DMS 273 (cell line): ENCODE data around the gene SLC2A4.
A peak's percentile ranks its signal among the peaks of the same experiment; 100 is the strongest.

Source experiments
- DNase-seq: peaks from one replicate; lab custom pipeline; 2025; ENCODE audit not compliant: unreplicated experiment; lab: John Stamatoyannopoulos, UW

SLC2A4 gene

DNA sequence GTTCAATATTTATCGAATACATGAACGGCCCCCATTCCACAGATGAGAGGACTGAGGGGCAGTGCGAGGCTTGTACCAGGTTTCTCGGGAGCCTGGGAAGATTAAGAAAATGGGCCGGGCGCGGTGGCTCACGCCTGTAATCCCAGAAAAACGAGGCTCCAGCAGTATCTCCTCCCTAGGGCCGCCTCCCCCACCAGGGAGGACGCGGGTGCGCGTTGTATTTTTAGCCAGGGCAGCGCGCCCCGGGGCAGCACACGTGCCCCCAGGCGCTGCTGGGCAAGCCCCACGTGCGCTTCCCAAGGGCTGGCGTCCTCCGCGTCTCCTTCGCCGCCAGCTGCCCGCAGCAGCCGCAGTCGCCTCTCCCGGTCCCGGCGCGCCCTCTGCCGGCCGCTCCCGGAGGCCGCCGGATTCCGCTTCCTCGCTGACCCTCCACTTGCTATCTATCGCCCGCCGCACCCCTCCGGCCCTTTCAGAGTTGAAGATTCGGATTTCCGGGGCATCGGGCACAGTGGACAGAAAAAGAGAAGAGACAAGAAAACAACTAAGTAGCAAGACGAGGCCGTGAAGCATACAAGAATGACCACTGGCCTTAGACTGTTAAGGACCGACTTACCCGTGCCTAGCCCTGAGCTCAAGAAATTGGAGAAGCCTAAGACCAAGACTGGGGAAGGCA is 14.8 kb downstream of the SLC2A4 start:
- peak; percentile 91 for DNase-seq

DNA sequence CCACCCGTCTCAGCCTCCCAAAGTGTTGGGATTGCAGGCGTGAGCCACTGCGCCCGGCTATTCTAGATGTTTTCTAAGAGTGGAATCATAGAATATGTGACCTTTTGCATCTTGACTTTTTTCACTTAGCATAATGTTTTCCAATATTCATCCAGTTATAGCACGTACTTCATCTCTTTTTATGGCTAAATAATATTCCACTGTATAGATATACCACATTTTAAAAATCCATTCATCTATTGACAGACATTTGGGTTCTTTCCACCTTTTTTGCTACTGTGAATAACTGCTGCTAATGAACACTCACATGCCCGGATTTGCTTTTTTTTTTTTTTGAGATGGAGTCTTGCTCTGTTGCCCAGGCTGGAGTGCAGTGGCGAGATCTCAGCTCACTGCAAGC is 22.7 kb downstream of the SLC2A4 start:
- no peak for DNase-seq

DNA sequence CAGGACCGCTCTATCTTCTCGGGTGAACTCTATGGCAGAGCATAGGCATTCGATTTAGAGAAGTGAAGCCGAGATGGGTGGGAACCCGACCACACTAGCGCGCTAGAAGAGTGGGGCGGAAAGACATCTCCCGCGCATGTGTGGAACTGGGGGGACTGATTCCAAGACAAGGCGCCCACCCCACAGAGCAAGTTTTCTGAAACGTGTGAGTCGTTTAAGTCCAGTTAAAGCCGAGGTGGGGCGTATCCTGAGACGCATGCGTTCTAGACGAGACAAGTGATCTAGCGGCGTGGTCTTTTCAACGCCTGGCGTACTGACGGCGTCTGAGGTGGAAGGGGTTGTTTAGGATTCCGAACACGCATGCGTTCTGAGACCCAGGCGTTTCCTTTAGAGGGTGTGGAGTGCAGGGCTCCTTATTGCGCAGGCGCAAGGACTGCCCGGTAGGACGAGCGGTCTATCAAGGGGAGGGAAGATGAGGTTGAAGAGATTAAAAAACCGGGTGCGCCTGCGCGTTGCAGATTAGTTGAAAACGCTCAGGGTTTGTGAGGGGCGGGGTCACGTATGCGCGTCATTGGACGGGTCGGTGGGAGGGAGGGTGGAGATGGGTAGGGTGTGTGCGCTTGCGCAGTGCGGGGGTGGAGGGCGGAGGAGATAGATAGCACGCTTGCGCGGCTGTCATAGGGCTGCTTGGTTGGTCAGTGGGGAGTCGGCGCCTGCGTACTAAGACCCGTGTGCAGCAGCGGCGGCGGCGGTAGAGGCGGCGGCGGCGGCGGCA is 25.6 kb downstream of the SLC2A4 start, which contains the start of gene EIF5A:
EIF5A (plus strand) TSS at position 718 of the 775 bp plus-strand sequence. CDS start 2,008 bp downstream, outside the sequence.
- DNase-seq = peak; percentile 99

DNA sequence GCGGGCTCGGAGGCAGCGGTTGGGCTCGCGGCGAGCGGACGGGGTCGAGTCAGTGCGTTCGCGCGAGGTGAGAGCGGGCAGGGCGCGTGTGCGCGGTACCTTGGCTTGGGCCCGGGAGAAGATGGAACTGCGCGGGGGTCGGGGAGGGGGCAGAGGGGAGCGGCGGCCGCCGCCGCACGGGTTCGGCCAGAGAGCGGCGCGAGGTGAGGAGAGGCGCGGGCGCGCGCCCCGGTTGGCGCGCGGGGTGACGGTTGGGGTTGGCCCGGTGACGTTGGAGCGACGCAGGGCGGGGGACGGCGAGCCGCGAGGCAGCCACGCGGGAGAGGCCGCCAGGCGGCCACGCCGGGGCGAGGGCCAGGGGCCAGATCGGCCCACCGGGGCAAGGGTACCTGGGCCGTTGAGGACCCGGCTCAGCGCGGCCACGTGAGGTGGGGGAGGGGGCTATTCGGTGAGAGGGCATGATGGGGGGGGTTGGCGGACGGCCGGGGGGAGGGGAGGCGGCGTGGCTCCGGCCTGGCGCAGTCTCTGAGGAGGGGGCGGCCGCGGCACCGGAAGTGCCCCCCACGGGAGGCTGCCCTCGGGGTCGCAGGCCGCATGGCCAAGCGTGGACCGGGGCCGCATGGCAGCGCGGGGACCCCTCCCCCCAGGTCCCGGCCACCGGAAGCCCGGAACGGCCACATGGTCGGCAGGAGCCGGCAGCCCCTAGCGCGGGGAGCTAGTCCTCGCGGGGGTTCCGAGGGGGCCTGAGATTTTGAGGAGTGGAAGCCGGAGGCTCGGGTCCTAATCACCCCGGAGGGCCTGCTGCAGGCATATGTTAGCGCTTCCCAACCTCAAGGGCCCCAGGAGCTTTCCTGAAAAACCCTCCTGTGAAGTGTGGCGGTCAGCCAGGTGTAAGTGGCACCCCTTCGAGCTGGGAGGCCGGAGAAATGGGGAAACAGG is 26.4 kb downstream of the SLC2A4 start:
- DNase-seq = peak; percentile 67

DNA sequence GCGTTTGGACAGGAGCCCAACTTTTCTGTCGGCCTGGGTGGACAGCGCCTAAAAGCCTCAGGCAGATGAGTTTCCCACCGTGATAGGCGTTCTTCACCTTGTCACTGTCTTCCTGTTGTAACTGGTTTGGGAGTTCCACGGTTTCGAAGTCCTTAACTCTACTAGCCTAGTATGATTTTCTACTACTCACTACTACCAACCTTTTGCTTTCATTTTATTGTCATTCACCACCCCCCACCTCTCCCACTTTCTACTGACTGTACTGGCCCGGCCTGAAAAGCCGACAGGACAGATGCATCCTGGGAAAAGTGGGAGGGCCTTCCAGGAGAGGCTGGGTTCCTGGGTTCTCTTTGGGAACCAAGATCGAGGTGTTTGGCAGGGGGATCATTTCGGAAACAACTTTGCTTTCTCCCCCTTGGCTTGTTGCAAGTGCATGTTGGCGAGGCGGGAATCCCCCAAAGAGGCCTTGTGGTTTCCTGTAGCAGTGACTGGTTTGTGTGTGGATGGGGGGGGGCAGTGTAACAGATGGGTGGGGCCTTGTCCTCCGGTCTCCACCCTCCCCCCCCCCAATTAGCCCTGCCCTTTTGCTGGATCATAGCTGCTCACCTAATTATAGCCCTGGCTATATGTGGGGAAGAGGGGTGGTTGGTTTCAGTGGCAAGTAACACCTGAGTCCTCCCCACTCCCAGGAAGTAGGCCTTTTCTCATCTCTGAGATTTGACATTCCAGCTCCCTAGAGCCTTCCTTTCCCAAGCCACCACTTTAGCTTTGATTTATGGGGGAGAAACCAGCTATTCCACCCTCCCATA is 27.3 kb downstream of the SLC2A4 start:
- DNase-seq = peak; percentile 78

DNA sequence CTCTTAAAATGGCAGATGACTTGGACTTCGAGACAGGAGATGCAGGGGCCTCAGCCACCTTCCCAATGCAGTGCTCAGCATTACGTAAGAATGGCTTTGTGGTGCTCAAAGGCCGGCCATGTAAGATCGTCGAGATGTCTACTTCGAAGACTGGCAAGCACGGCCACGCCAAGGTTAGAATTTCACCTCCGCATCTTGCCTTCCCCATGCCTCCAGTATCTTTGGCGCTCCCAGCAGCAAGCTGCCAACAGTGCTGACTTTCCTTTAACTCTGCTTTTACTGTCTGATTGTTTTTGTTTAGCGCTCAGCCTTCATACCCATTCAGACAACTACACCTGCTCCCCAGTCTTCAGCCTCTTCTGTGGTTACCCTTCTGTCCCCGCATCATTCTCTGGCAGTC is 28.1 kb downstream of the SLC2A4 start:
- no peak for DNase-seq

DNA sequence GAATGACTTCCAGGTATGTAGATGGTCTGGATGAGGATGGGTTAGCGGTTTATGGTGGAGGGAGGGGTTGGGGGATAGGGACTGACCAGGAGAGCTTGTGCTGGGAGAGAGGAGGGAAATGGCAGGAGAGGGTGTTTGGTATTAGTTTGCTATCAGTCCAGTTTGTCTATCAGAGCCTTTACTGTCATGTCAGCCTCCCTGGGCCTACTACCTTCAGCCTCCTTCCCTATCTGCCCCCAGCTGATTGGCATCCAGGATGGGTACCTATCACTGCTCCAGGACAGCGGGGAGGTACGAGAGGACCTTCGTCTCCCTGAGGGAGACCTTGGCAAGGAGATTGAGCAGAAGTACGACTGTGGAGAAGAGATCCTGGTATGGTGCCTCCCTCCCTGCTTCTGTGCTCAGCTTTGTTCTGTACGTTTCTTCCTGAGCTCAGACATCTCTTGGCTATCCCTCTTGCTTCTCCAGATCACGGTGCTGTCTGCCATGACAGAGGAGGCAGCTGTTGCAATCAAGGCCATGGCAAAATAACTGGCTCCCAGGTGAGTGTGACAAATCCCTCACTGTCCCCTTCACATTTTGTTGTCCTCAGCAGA is 29.7 kb downstream of the SLC2A4 start:
- DNase-seq = no peak

DNA sequence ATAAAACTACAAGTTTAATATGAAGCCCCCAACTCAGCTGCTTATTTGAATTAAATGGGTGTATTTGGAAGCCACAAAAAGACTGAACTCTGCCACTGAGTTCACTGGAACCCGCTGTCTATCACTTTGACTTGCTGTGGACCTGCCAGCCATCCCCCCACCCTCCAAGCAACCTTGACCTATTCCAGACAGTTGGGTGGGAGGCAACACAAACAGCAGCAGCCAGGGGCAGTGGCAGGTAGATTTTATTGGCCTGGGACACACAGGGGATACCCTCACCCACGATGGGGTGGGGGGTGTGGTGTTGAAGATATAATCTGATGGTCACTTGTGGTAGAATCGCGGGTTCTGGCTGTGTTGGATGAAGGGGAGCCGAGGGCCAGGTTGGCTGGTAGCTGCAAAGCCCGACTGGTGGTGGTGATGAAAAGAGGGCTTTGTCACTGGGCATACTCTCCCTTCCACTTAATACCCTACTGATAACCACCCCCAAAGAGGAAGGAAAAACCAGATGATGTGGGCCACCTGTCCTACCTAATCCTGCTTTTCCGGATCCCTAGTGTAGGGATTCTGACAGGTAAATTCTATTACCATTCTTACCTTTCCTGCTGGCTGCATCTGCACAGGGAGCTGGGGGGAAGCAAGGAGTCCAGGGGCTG is 31.0 kb downstream of the SLC2A4 start:
- DNase-seq = peak; percentile 31

DNA sequence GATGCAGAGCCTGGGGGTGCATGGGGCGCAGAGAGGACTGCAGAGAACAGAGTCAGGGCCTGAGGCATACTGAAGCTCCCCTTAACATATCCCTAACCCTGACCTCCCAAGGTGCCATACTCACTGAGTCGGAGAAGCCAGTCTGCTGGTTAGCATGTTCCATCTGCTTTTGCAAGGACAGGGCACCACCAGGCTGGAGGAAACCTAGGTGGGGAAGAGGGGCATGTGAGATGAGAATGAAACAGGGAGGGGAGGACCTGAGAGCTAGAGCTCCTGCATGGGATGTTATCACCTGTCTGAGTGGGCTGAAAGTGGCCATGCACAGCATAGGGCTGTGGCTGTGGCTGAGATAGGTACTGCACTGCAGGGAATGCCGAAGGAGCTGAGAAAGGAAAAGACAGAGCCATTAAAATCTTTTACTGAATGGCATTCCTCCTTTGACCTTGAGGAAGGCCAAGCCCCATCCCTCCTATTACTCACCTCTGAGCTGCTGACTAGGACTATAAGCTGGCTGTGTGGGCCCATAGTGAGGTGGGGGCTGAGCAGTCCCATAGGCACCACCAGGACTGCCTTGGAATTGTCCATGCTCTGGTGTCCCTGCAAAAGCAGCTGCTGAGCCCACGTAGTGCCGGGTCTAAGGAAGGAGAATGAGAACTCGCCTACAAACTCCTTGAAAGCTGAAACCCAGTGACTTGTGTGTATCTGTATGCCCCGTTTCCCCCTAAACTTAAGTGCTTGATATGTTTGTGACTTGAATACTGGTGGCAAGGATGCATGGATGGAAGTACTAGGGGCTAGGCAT is 31.8 kb downstream of the SLC2A4 start:
- DNase-seq = peak; percentile 62

DNA sequence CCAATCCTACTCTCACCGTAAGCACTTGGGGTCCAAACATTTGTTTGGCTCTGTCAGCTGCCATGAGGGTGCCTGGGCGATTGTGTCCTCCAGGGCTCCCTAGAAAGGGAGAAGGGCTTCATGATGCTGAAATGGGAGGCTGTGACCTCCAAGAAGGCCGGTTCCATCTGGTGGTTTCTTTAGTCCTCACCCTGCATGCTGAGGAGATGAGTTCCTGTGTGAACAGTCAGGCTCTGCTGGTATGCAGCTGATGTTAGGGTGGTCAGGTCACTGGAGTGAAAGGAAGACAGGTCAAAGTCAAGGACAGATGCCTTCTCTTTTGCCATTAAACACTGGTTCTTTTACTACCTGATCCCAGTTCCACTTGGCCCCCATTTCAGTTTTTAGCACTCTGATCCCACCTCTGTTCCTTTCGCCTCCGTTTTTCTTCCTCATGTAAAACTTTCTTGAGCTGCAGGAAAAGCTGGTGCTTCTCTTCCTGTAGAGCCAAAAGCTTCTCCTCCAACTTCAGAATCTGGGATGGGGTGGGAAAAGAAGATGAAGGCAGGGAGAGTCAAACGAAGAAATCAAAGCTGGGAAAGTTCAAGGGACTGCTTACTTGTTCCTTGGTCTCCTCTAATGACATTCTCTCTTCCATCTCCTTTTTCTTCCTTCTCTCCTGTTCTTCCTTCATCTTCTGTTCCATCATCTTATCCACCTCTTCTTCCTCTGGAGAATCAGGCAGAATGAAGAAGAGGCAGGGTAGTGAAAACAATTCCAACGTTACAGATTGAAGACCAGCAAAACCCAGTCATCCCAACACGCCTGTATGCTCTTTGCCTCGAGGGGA is 32.6 kb downstream of the SLC2A4 start:
- peak; percentile 61 for DNase-seq

DNA sequence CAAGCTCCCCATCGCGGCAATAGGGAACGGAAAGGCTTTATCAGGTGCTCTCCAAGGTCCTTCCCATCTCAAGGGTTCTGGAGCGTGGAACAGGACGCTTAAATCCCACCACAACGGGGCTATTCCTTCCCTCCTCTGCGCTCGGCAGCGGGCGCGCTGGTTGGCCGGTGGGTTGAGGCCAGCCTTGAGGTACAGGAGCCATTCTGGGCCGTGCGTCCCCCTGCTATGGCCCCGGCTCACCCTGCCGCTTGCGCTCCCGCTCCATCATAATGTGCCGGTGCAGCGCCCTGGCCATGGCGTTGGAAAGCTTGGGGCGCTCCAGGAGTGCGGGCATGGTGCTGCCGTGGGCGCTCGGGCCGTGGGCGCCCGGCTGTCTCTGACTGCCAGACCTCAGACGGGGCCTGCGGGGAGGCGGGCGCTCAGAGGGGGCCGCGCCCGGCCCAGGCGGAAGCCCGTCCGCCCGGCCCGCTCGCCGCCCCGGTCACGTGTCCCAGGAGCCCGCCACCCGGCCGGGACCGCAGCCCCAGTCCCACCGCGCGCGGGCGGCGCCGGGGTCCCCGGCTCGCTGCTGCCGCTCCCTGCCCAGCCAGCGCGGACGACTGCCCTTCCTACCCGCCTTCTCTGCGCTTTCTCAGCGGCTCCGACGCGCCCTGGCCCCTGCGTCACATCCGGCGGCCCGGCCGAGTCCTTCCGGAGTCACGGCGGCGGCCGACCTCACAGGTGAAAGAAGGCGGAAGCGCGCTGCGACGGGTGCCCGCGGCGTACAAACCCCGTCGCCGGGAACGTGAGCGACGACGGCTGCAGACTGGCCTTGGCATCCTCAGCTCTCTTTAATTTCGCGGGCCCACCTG is 33.4 kb downstream of the SLC2A4 start, which contains the start of gene GPS2:
GPS2 (minus strand) TSS at position 642 of the 851 bp plus-strand sequence; CDS start at position 334, 308 bp downstream.
- peak; percentile 90 for DNase-seq

DNA sequence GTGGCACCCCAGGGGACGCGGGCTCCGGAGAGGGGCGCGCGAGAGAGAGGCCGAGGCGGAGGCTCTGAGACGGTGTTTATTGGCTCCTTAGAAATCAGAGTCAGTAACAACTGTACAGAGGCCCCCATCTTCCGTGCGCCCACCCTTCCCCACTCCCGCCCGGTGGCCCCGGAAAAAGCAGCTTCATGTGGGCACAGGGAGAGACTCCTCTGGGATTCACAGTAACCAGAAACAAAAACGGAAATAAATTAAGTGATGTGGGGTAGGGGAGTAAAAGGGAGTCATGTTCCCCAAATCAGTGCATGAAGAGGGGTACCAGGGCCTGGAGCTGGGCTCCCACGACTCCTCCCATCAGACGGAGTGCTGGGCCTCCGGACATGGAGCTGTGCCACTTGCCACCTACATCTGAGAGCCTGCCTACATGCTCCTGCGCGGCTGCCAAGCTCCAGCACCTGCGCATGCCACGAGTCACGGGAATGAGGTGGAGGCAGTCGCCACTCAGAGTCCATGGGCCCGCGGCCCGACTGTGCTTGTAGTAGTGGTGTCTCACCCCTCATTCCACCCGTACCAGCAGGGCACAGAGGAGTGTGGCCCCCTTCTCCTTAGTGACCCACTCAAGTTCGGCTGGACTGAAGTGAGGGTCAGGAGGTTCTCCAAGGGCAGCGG is 34.2 kb downstream of the SLC2A4 start:
- DNase-seq = no peak

DNA sequence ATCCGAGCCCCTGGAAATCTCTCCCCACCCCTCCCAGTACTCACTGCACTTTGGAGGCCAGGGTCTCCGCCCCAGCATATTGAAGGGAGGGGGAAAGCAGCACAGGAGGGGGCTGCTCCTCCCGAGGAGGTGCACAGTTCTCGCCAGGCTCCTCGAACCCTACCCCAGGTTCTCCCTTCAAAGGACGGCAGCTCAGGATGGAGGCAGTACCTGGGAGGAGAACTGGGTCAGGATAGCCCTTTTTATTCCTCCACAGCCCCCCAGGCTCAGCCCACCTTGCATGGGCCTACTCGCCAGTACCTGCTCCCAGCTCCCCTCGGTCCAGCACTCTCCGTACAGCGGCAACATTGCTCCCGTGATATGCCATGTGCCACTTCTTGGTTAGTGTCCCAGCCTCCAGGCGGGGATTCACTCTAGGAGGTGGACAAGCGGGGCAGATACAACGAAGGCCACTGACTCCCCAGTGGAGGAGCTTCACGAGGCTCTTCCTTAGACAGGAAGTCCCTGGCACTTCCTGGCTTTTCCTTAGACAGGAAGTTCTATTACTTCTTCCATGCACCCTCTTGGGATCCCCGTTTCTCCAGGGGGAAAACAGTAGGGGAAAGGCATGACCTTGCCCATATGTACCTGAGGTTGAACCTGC is 35.8 kb downstream of the SLC2A4 start:
- DNase-seq = no peak

DNA sequence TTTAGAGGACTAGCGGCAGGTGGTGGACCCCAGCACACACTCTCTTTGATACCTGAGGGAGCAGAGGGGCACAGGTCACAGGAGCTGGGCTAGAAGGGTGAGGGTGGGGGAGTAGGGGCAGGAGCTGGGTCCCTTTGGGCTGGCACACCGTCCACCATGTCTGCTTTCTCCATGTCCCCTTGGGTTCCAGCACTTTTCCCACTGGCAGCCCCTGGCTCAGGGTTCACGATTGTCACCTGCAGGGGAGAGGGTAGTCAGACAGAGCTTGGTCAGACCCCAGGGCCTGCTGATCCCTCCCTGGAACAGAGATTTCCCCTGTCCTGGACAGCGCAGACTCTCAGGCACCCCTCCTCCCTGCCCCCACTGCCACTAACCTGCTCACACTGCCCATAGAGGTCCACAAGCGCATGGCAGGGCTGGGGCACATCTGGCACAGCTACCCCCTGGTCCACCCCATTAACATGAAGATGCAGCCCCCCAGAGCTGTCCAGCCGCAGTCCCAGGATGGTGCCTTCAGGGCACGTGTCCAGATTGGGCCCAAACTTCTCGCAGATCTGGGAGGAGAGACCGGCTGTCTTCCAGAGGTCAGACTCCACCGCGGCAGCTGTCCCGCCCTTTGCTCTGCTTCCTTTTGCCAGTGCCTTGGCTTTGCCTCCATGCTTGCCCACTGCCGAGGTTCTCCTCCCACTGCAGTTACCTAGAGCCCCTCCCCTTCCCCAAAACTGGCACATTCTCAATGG is 36.8 kb downstream of the SLC2A4 start:
- no peak for DNase-seq

DNA sequence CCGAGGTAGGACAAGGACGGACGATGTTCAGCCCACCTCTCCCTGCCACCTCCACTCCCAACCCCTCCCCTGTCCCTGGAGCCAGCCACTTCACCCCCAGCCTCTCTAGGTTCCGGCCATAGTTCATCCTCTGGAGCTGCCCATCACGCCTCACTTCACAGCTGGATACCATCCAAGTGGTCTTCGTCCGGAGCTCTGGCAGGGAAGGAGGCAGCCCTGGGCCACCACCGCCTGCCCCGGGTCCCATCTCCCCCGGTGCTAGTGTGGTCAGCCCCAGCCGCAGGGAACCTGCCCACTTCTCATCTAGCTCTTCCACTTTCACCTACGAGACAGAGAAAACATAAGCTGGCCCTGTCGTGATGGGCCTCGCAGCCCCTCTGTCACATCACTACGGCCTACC is 39.9 kb downstream of the SLC2A4 start:
- DNase-seq = no peak
